CD4-positive, alpha-beta T cell treated with Interleukin-2 at 100 ng/mL for 4 hours (primary cell): Measurements from ENCODE around the gene ALK.

ENCODE experiments used
- DNase-seq: peaks from one replicate; pipeline ENCODE4 v3.0.0-alpha.2; 2020; ENCODE audit warnings: low spot score

Gene ALK

GRCh38 chr2:29487967-29488555, 433.3 kb downstream of the ALK start:
- DNase-seq, result no peak

- DNase-seq, result no peak
Measured at GRCh38 chr2:29485631-29486030, 435.8 kb downstream of the ALK start.

DNA sequence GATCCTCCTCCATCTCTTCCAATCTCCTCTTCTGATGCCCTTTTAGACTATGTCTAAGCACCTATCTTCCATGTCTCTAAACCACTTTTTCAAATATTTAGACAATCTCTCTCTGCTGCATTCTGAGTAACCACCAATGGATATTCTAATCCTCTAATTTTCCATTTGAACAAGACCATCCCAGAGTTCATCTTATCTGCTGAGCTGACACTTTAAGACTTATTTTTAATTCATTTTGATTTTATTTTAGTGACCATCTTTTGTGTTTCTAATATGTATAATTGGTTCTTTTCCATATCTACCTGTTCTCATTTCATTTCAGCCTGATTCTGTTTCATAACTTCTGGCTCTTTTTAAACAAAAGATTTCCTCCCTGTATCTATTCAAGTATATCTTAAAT, 436.3 kb downstream of the ALK start:
- DNase-seq, result no peak

DNA sequence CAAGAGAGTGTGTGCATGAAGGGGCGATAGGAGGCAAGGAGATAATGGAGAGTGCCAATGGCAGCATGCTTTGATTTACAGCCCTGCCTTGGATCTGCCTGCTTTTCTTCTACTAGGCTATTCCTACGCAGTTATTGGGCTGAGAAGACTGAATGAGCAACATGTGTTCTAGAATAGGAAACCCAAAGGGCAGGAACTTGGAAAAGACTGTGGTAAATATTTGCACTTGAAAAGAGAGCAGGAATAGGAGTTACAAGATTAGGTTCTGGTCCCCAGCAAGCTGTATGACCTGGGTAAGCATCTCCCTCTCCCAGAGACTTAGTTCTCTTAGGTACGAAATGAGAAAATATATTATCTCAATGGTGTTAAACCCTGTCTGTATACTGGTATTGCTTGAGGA, 438.5 kb downstream of the ALK start:
- DNase-seq, result no peak

GRCh38 chr2:29482348-29482747, 439.0 kb downstream of the ALK start:
- DNase-seq, result no peak

DNA sequence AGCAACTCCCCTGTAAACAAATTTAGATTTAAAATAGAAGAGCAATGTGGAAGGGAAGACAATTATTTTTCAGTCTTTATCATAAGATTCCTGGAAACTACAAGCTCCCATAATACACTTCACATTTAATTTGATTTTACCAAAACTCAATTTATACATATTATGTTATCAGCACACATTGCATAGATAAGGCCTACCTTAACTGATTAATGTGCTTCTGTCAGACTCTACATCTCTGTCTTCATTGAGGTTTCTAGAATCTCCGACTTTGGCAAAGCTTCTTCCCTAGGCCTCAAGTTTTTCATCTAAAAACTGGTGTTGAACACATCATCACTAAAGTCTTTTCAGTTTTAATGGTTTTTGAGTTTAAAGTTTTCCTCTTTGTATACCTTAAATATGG, 440.1 kb downstream of the ALK start:
- DNase-seq, result no peak

- DNase-seq, result no peak
Measured at GRCh38 chr2:29480426-29480825, 441.0 kb downstream of the ALK start.

DNA sequence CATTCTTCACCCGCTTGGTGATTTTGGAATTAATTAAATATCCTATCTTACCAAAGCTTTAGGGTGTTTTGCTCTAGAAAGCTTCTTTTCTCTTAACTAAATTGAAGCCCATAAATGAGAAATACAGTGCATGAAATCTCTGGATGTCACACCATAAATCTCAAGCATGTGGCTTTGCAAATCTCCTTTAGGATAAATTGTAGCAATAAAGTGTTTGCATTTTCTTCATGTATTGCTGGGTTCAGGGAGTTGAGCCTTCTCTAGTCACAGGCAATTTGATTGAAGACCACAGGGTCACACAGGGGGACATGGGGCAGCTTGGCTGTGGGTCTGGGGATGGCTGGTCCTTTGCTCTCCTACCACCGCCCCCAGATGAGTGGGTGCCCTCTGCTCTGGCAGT, 442.0 kb downstream of the ALK start:
- no peak for DNase-seq

DNA sequence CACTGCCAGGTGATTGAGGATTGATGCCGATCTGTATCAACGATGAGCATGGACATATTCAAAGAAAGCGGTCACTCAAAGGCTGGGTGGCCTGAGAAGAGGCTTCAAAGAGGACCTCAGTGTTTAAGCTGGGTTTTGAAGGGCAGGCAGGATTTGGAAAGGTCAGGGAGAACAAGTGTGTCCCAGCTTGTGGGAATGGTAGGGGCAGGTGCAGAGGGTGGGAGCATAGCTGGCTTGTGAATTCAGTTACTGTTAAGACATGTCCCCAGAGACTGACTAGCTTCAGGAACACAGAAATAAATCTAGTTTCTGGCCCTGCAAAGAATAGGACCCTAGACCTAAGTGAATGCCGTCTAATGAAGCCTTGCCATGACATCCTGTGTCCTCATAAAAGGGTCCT, 442.7 kb downstream of the ALK start:
- DNase-seq, result no peak

- no peak for DNase-seq
Measured at GRCh38 chr2:29477186-29477585, 444.2 kb downstream of the ALK start.

DNA sequence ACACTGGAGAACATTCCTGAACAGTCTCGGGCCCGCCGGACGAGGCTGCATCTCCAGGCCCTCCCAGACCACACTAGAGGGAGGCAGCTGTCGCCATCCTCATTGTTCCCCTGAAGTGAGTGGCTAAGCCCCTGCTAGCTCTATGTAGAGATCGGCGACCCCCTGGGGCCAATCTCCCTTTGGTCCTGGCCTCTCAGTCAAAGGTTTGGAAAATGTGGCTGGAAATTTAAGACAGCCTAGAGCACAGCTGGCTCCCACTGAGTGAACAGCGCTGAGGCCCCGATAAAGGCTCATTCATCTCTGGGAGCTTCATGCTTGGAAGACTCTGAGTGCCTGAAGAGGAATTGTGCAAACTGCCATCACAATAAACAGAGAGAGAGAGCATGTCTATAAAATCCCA, 445.9 kb downstream of the ALK start:
- no peak for DNase-seq

DNA sequence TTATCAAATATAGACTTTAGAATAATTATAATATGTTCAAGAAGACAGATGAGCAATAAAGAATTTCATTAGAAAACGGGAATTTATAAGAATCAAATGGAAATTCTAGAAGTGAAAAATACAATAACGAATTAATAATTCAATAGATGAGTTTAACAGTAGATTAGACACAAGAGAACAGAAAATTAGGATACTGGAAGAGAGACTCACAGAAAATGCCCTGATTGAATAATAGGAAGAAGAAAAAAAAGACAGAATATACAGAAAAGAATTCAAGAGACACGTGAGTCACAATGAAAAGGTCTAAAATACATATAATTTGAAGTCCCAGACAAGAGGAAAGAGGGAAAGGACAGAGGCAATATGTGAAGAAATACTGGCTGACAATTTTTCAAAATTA, 451.4 kb downstream of the ALK start:
- DNase-seq, result no peak

- no peak for DNase-seq
Measured at GRCh38 chr2:29469516-29469915, 451.9 kb downstream of the ALK start.

DNA sequence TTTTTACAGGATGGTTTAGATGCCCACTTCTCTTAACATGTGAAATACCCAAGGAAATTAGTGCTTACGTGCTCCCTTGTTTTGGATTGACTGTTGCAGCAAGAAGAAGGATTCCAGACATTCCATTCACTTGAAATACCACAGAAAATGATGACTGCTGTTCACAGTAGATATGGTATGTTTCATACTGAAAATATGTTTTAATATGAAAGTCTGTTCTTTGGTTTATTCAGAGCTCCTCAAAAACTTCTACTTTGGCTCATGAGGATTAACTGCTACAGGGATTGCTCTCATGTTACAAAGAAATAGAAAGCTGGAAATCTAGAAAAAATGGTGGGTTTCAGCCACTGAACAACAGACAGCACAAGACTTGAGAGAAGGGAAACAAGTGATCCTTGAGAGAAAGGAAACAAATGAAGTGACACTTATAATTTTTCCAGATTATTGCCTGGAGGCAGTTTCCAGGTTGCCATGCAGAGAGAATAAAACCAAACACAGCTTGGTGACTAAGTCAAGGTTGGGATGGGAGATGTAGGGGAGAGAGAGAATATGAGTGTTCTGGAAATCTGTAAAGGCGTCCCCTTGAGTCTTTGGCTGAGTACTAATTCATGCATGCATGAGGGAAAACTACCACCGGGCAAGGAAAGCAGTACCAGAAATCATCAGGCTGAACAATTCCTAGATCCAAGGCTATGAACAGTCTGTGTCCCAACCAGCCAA, 458.0 kb downstream of the ALK start:
- DNase-seq, result no peak

- no peak for DNase-seq
Measured at GRCh38 chr2:29462293-29462692, 459.1 kb downstream of the ALK start.

GRCh38 chr2:29460190-29460589, 461.2 kb downstream of the ALK start:
- no peak for DNase-seq

- DNase-seq, result no peak
Measured at GRCh38 chr2:29459445-29460179, 461.8 kb downstream of the ALK start.

DNA sequence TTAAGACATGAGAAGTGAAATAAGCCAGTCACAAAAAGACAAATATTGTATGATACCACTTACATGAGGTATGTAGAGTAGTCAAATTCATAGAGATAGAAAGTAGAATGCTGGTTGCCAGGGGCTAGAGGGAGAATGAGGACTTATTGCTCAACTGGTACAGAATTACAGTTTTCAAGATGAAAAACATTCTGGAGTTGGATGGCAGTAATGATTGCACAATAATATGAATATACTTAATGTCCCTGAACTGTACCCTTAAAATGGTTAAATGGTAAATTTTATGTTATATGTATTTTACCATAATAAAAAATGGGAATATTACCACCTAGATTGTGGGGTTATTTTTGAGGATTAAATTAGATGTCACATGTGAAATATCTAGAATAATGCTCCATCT, 465.0 kb downstream of the ALK start:
- no peak for DNase-seq

DNA sequence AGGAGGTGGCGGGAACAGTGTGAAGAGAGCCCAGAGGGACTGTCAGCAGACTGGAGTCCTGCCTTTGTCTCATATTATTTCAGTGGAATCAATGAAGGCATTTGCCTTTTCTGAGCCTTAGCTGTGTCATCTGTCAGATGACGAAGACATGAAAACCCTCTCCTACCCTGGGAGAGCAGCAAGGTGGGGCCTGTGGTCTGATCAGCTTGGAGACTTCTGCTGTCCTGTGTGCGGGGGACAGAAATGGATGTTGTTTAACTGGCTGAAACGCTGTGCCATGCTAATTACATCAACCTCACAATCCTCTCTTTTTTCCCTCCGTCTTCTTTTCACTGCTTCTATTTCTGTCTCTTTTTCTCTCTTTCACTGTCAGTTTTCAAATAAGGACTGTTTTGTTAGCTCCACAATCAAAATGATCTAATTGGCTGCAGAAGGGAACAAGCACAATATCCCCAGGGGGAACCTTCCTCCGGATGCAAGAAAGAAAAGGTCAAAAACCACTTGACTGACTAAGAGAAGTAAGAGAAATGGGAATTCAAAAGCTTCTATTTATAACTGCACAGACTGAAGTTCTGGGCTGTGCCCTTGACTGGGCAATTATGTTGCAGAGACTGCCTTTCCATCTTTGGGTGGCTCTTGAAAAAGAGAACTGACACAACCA, 466.1 kb downstream of the ALK start:
- DNase-seq, result no peak

DNA sequence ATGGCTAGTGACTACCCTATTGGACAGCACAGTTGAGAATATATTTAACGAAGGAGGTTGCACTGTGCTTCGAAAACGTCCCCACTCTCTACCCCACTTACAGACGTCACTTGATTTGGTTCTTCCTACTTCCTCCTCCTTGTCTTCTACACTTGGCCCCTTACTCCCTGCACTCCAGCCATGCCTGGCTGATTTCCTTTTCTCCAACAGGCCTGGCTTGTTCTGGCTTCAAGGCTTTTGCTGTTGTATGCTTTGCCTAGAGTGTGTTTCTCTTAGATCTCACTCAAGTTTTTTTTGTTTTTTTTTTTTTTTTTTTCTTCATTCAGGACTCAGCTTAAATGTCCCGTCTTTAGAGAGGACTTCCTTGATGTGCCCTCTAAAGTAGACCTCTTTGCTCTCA, 469.4 kb downstream of the ALK start:
- DNase-seq, result no peak

GRCh38 chr2:29450596-29451222, 470.7 kb downstream of the ALK start:
- no peak for DNase-seq

DNA sequence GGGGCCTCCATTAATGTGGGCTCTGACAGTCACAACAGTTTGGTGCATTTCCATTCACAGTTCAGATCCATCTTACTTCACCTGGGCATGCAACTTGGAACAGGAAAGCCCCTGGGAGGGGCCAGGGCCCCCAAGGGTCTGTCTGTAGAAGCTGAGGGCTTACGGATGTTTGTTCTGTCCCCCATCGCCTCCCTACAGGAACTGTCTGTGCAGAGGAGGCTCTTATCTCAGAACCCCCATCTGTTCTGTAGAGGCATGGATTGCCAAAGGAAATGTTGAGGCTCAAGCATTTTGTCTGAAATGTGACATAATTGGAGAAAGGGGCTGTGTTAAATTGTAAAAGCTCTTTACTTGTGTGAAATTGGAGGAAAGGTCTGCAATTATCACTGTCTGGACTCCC, 471.9 kb downstream of the ALK start:
- no peak for DNase-seq
